Activated CD4-positive, alpha-beta T cell treated with anti-CD3 and anti-CD28 coated beads, Interleukin-2, amount 10 ng/mL, durations not matched to agents 7 days and 5 days (primary cell): ENCODE results near the gene SPON1. TPM values are rescaled to one million over a fixed set of nuclear protein-coding genes. Genes with fewer than 3 reads are reported as not detected.
"Not testable (repeated sequence)": the region's sequence is repeated elsewhere in the genome, so short reads cannot be mapped to it uniquely, and the experiment has no call there.

Experiments
- CTCF ChIA-PET: fragments of 350-600 bp; sonication (Branson Sonifier 250); formaldehyde crosslinking; loops from one replicate; lab custom pipeline; 2021; ENCODE audit warnings: antibody characterized with exemption; lab: Charles Lee
- POLR2A ChIA-PET: fragments of 350-600 bp; sonication (Branson Sonifier 250); formaldehyde crosslinking; loops from one replicate; lab custom pipeline; 2021; ENCODE audit warnings: antibody characterized with exemption; lab: Charles Lee
- DNase-seq: peaks from one replicate; pipeline ENCODE4 v3.0.0-alpha.2; 2020
- H3K27ac Mint-ChIP-seq: one replicate; pipeline ENCODE4 v1.8.0; 2021; ENCODE audit warnings: mild to moderate bottlenecking, moderate library complexity, mixed read lengths
- H3K27me3 Mint-ChIP-seq: one replicate; pipeline ENCODE4 v1.8.0; 2021; ENCODE audit warnings: mixed read lengths
- H3K36me3 Mint-ChIP-seq: one replicate; pipeline ENCODE4 v1.8.0; 2021; ENCODE audit warnings: low read depth, mixed read lengths
- H3K4me1 Mint-ChIP-seq: one replicate; pipeline ENCODE4 v1.8.0; 2021; ENCODE audit warnings: mixed read lengths
- H3K4me3 Mint-ChIP-seq: one replicate; pipeline ENCODE4 v1.8.0; 2021; ENCODE audit warnings: mild to moderate bottlenecking, moderate library complexity, mixed read lengths
- H3K9me3 Mint-ChIP-seq: one replicate; pipeline ENCODE4 v1.8.0; 2021; ENCODE audit warnings: mixed read lengths
- total RNA-seq, 2 experiments: library from RNA; stranded (reverse); gene quantifications; one replicate each; pipeline ENCODE4 v1.2.3, GENCODE V29; 2021

Gene SPON1
- total RNA-seq, 2 experiments from 2014 or later: 1.4 to 1.6 TPM

- ChIA-PET POLR2A (no interaction called here), CTCF (interaction anchor here (0.6 to 1.5 kb wide), 2 partner anchors 8 to 12 kb away, joined by 3 read pairs; no protein-coding TSS in a partner anchor)
- no peak overlapping the region for H3K4me3 Mint-ChIP-seq
- peaks cover 62% of the 10 kb centered on the region for H3K27me3 Mint-ChIP-seq
- no peak overlapping the region for H3K27ac Mint-ChIP-seq
- H3K4me1 Mint-ChIP-seq: peaks cover 27% of the 10 kb centered on the region
- no peak for DNase-seq
- no peaks in the 10 kb centered on the region for H3K36me3 Mint-ChIP-seq
- H3K9me3 Mint-ChIP-seq: no peaks in the 10 kb centered on the region
These were observed 2.8 kb downstream of the SPON1 start for GRCh38 chr11:13965337-13965736.

- H3K4me3 Mint-ChIP-seq: no peak overlapping the region
- H3K36me3 Mint-ChIP-seq: no peaks in the 10 kb centered on the region
- H3K27me3 Mint-ChIP-seq: peaks cover 58% of the 10 kb centered on the region
- no peaks in the 10 kb centered on the region for H3K9me3 Mint-ChIP-seq
- H3K4me1 Mint-ChIP-seq: peaks cover 33% of the 10 kb centered on the region
- DNase-seq: no peak
- CTCF ChIA-PET: no interaction called here
- no peak overlapping the region for H3K27ac Mint-ChIP-seq
- POLR2A ChIA-PET: no interaction called here
These were observed 3.5 kb downstream of the SPON1 start for GRCh38 chr11:13966013-13966412.

GRCh38 chr11:13966486-13966885, 4.0 kb downstream of the SPON1 start:
- Mint-ChIP-seq H3K4me1 (peaks cover 34% of the 10 kb centered on the region), H3K27me3 (peaks cover 54% of the 10 kb centered on the region), H3K9me3 (no peaks in the 10 kb centered on the region), H3K4me3 (no peak overlapping the region), H3K27ac (no peak overlapping the region), H3K36me3 (no peaks in the 10 kb centered on the region)
- DNase-seq: no peak
- ChIA-PET POLR2A (no interaction called here), CTCF (no interaction called here)

GRCh38 chr11:13970986-13971385, 8.5 kb downstream of the SPON1 start:
- H3K4me3 Mint-ChIP-seq: no peak overlapping the region
- no peak overlapping the region for H3K27ac Mint-ChIP-seq
- peaks cover 25% of the 10 kb centered on the region for H3K4me1 Mint-ChIP-seq
- POLR2A ChIA-PET: no interaction called here
- H3K27me3 Mint-ChIP-seq: peaks cover 18% of the 10 kb centered on the region
- CTCF ChIA-PET: interaction anchor here (0.9 to 1.4 kb wide), 4 partner anchors 8 to 19 kb away, joined by 3 to 4 read pairs (median 4); partner anchors contain the start of gene SPON1
- no peak for DNase-seq
- H3K36me3 Mint-ChIP-seq: no peaks in the 10 kb centered on the region
- no peaks in the 10 kb centered on the region for H3K9me3 Mint-ChIP-seq

- H3K4me1 Mint-ChIP-seq: peaks cover 25% of the 10 kb centered on the region
- no peak overlapping the region for H3K4me3 Mint-ChIP-seq
- ChIA-PET POLR2A (no interaction called here), CTCF (interaction anchor here (0.5 to 2.9 kb wide), 5 partner anchors 8 to 388 kb away, joined by 3 to 8 read pairs (median 3); no protein-coding TSS in a partner anchor)
- no peaks in the 10 kb centered on the region for H3K36me3 Mint-ChIP-seq
- H3K27me3 Mint-ChIP-seq: peaks cover 11% of the 10 kb centered on the region
- H3K27ac Mint-ChIP-seq: no peak overlapping the region
- no peak for DNase-seq
- no peaks in the 10 kb centered on the region for H3K9me3 Mint-ChIP-seq
These were observed 9.8 kb downstream of the SPON1 start for GRCh38 chr11:13972043-13972910.

GRCh38 chr11:13972944-13973343, 10.4 kb downstream of the SPON1 start:
- ChIA-PET CTCF (interaction anchor here (1.1 to 2.9 kb wide), 2 partner anchors 8 to 21 kb away, joined by 3 to 8 read pairs; no protein-coding TSS in a partner anchor), POLR2A (no interaction called here)
- peaks cover 14% of the 10 kb centered on the region for H3K27me3 Mint-ChIP-seq

GRCh38 chr11:13974631-13975030, 12.1 kb downstream of the SPON1 start:
- no peaks in the 10 kb centered on the region for H3K36me3 Mint-ChIP-seq
- no peak for DNase-seq
- peaks cover 13% of the 10 kb centered on the region for H3K27me3 Mint-ChIP-seq
- H3K4me3 Mint-ChIP-seq: no peak overlapping the region
- H3K9me3 Mint-ChIP-seq: no peaks in the 10 kb centered on the region
- H3K4me1 Mint-ChIP-seq: peaks cover 13% of the 10 kb centered on the region
- ChIA-PET CTCF (interaction anchor here (0.6 to 2.9 kb wide), 2 partner anchors 19 to 76 kb away, joined by 3 to 8 read pairs; no protein-coding TSS in a partner anchor), POLR2A (no interaction called here)
- no peak overlapping the region for H3K27ac Mint-ChIP-seq

More at GRCh38 chr11:13972944-13973343, 10.4 kb downstream of the SPON1 start:
- Mint-ChIP-seq H3K4me1 (peaks cover 25% of the 10 kb centered on the region), H3K36me3 (no peaks in the 10 kb centered on the region), H3K4me3 (no peak overlapping the region), H3K9me3 (no peaks in the 10 kb centered on the region), H3K27ac (no peak overlapping the region)
- DNase-seq: no peak

- ChIA-PET CTCF (interaction anchor here (1.1 kb wide), 1 partner anchor 12 kb away, joined by 4 read pairs; no protein-coding TSS in a partner anchor), POLR2A (no interaction called here)
- Mint-ChIP-seq H3K27ac (no peak overlapping the region), H3K4me1 (no peaks in the 10 kb centered on the region), H3K36me3 (no peaks in the 10 kb centered on the region), H3K27me3 (peaks cover 2% of the 10 kb centered on the region), H3K4me3 (no peak overlapping the region), H3K9me3 (no peaks in the 10 kb centered on the region)
- DNase-seq: no peak
These were observed 20.7 kb downstream of the SPON1 start for GRCh38 chr11:13983081-13983751.

- Mint-ChIP-seq H3K4me1 (no peaks in the 10 kb centered on the region), H3K27me3 (peaks cover 14% of the 10 kb centered on the region), H3K9me3 (no peaks in the 10 kb centered on the region), H3K27ac (no peak overlapping the region), H3K36me3 (no peaks in the 10 kb centered on the region), H3K4me3 (no peak overlapping the region)
- DNase-seq: no peak
- POLR2A ChIA-PET: no interaction called here
- CTCF ChIA-PET: interaction anchor here (0.9 kb wide), 1 partner anchor 8 kb away, joined by 3 read pairs; no protein-coding TSS in a partner anchor
These were observed 22.3 kb downstream of the SPON1 start for GRCh38 chr11:13984616-13985450.

- H3K27ac Mint-ChIP-seq, POLR2A ChIA-PET, H3K9me3 Mint-ChIP-seq, H3K4me3 Mint-ChIP-seq, H3K4me1 Mint-ChIP-seq, CTCF ChIA-PET, H3K36me3 Mint-ChIP-seq, DNase-seq: not testable (repeated sequence)
- H3K27me3 Mint-ChIP-seq: peaks cover 17% of the 10 kb centered on the region
These were observed 24.2 kb downstream of the SPON1 start for GRCh38 chr11:13986695-13987094.

GRCh38 chr11:13992158-13992856, 29.8 kb downstream of the SPON1 start:
- POLR2A ChIA-PET, H3K27ac Mint-ChIP-seq, H3K36me3 Mint-ChIP-seq, H3K9me3 Mint-ChIP-seq, DNase-seq, H3K4me3 Mint-ChIP-seq, H3K4me1 Mint-ChIP-seq: not testable (repeated sequence)
- H3K27me3 Mint-ChIP-seq: peaks cover 19% of the 10 kb centered on the region
- CTCF ChIA-PET: interaction anchor here (1.9 kb wide), 1 partner anchor 19 kb away, joined by 8 read pairs; no protein-coding TSS in a partner anchor
